Esophagus muscularis mucosa (tissue), 4 donors: ENCODE results near the gene LHX5.

Experiments used
- EP300 ChIP-seq: sonication (generic); formaldehyde crosslinking; IDR thresholded peaks from one replicate; pipeline ENCODE4 v1.6.1; 2017; ENCODE audit warnings: antibody characterized with exemption
- POLR2A ChIP-seq: fragments of 450-650 bp; IDR thresholded peaks from one replicate; pipeline ENCODE4 v1.6.1; 2017; ENCODE audit warnings: antibody characterized with exemption, moderate library complexity, mild to moderate bottlenecking, low read depth
- POLR2AphosphoS5 ChIP-seq, 2 donors: sonication (generic); formaldehyde crosslinking; IDR thresholded peaks; one replicate each; pipeline ENCODE4 v1.6.1; 2017; ENCODE audit warnings: antibody characterized with exemption in 2 of 2
- TF ChIP-seq, protein P1 (sequence below), 3 experiments: fragments of 200-600 bp in 2 of 3; fragments of 450-650 bp in 1 of 3; sonication (generic) in 2 of 3; IDR thresholded peaks; one replicate each; pipeline ENCODE4 v1.5.1; 2017 to 2019; ENCODE audit warnings: antibody characterized with exemption in 3 of 3, mild to moderate bottlenecking in 2 of 3, moderate library complexity in 1 of 3

DNA sequence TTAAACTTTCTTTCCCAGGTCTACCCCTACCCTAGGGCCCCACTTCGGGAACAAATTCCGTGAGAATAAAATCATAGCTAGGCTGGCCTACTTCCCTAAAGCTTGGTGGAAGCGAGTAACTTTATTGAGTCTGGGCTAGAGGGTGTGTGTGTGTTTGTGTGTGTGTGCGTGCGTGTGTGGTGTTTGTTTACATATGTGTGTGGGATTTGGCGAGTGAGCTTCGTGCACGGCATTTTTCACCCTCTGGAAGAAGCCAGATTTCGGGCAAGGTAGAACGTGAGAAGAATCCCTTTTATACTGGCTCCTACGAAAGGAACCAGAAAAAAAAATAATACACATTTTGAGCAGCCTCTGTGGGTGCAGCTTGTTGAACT is 7.5 kb upstream of the LHX5 start:
- TF ChIP-seq EP300, result no peak
- TF ChIP-seq, protein P1, sequence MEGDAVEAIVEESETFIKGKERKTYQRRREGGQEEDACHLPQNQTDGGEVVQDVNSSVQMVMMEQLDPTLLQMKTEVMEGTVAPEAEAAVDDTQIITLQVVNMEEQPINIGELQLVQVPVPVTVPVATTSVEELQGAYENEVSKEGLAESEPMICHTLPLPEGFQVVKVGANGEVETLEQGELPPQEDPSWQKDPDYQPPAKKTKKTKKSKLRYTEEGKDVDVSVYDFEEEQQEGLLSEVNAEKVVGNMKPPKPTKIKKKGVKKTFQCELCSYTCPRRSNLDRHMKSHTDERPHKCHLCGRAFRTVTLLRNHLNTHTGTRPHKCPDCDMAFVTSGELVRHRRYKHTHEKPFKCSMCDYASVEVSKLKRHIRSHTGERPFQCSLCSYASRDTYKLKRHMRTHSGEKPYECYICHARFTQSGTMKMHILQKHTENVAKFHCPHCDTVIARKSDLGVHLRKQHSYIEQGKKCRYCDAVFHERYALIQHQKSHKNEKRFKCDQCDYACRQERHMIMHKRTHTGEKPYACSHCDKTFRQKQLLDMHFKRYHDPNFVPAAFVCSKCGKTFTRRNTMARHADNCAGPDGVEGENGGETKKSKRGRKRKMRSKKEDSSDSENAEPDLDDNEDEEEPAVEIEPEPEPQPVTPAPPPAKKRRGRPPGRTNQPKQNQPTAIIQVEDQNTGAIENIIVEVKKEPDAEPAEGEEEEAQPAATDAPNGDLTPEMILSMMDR (IDR thresholded peaks at IDR 0.05), result no peak
- TF ChIP-seq POLR2AphosphoS5 (IDR thresholded peaks at IDR 0.05), result no peak
- TF ChIP-seq POLR2A, result no peak
